SK-N-SH (cell line): ENCODE measurements around the gene MPP7. TPM values are rescaled to one million over a fixed set of nuclear protein-coding genes. Genes with fewer than 3 reads are reported as not detected.

Experiments used
- CTCF ChIA-PET: fragments of 300-600, 350-600 bp; formaldehyde crosslinking; extraction: SDS; loops from one replicate; lab custom pipeline; 2021; lab: Yijun Ruan, JAX
- POLR2A ChIA-PET: fragments of 350-600 bp; sonication (Branson Sonifier 250); formaldehyde crosslinking; extraction: SDS; loops from one replicate; lab custom pipeline; 2020; ENCODE audit warnings: antibody characterized with exemption, inconsistent platforms; lab: Yijun Ruan, JAX
- DNase-seq: peaks from one replicate; pipeline ENCODE4 v3.0.0; 2012
- H2AFZ ChIP-seq: fragments of 200-600 bp; sonication (generic); 2 replicates; pipeline ENCODE4 v1.8.1; 2016; ENCODE audit warnings: antibody characterized with exemption, mild to moderate bottlenecking, low read depth
- H3F3A ChIP-seq: fragments of 200-600 bp; sonication (generic); replicated peaks from 2 replicates; pipeline ENCODE3; 2016; ENCODE audit warnings: antibody characterized with exemption, mild to moderate bottlenecking; ENCODE audit not compliant: insufficient read depth
- H3K27ac ChIP-seq, 2 experiments: fragments of 200-500 bp in 1 of 2; fragments of 200-600 bp in 1 of 2; sonication (Bioruptor generic) in 1 of 2; sonication (generic), shearing (Covaris generic) in 1 of 2; 2 replicates each; pipeline versions ENCODE4 v1.5.1 to v1.6.1; 2014 to 2016; ENCODE audit warnings: low read depth in 2 of 2, inconsistent platforms in 1 of 2, low read length in 1 of 2, mild to moderate bottlenecking in 1 of 2, mixed read lengths in 1 of 2
- H3K27me3 ChIP-seq: fragments of 200-600 bp; sonication (generic), shearing (Covaris generic); 2 replicates; pipeline ENCODE4 v1.6.1; 2016; ENCODE audit warnings: mixed run types; ENCODE audit not compliant: insufficient read depth
- H3K36me3 ChIP-seq, 2 experiments: fragments of 200-500 bp in 1 of 2; fragments of 200-600 bp in 1 of 2; sonication (Bioruptor generic) in 1 of 2; sonication (generic) in 1 of 2; replicated peaks in 1 of 2; 2 replicates each; pipeline versions ENCODE3 to v1.5.1; 2014 to 2016; ENCODE audit warnings: low read length in 1 of 2, mild to moderate bottlenecking in 1 of 2; ENCODE audit not compliant: insufficient read depth in 2 of 2, control insufficient read depth in 1 of 2
- H3K4me1 ChIP-seq, 2 experiments: fragments of 200-500 bp in 1 of 2; fragments of 200-600 bp in 1 of 2; sonication (Bioruptor generic) in 1 of 2; sonication (generic), shearing (Covaris generic) in 1 of 2; 2 replicates each; pipeline versions ENCODE4 v1.5.1 to v1.6.1; 2014 to 2016; ENCODE audit warnings: low read depth in 1 of 2, low read length in 1 of 2, mixed run types in 1 of 2; ENCODE audit not compliant: insufficient read depth in 2 of 2, control insufficient read depth in 1 of 2
- H3K4me2 ChIP-seq: fragments of 200-600 bp; sonication (generic), shearing (Covaris generic); 2 replicates; pipeline ENCODE4 v1.6.1; 2017; ENCODE audit warnings: mixed run types
- H3K4me3 ChIP-seq, 2 experiments: fragments of 200-500 bp in 1 of 2; fragments of 200-600 bp in 1 of 2; sonication (Bioruptor generic) in 1 of 2; sonication (generic), shearing (Covaris generic) in 1 of 2; 2 replicates each; pipeline versions ENCODE4 v1.5.1 to v1.8.1; 2014 to 2016; ENCODE audit warnings: low read depth in 2 of 2, inconsistent platforms in 1 of 2, low read length in 1 of 2, mild to moderate bottlenecking in 1 of 2, mixed read lengths in 1 of 2, moderate library complexity in 1 of 2
- H3K79me2 ChIP-seq: fragments of 200-600 bp; sonication (generic); 2 replicates; pipeline ENCODE4 v1.8.1; 2017; ENCODE audit warnings: mild to moderate bottlenecking; ENCODE audit not compliant: insufficient read depth
- H3K9ac ChIP-seq: fragments of 200-600 bp; sonication (generic); 2 replicates; pipeline ENCODE4 v1.6.1; 2017; ENCODE audit warnings: mixed run types
- H3K9me2 ChIP-seq: fragments of 200-600 bp; sonication (generic); 2 replicates; pipeline ENCODE4 v1.6.1; 2017; ENCODE audit warnings: mixed run types
- H3K9me3 ChIP-seq: fragments of 200-600 bp; sonication (generic); 2 replicates; pipeline ENCODE4 v1.6.1; 2017; ENCODE audit warnings: mixed run types, mild to moderate bottlenecking, moderate library complexity
- H4K20me1 ChIP-seq: fragments of 200-600 bp; sonication (generic); 2 replicates; pipeline ENCODE4 v1.6.1; 2017; ENCODE audit warnings: mild to moderate bottlenecking, mixed run types; ENCODE audit not compliant: insufficient read depth
- CTCF ChIP-seq: fragments of 200-600 bp; sonication (generic); IDR thresholded peaks from 2 replicates; pipeline ENCODE4 v1.6.1; 2017; ENCODE audit warnings: antibody characterized with exemption, mild to moderate bottlenecking, moderate library complexity
- EZH2phosphoT487 ChIP-seq: fragments of 200-600 bp; sonication (generic); IDR thresholded peaks from 2 replicates; pipeline ENCODE4 v1.6.1; 2017; ENCODE audit warnings: low read depth, mixed run types, mild to moderate bottlenecking, antibody characterized with exemption, moderate library complexity, borderline replicate concordance
- GABPA ChIP-seq: IDR thresholded peaks from 2 replicates; pipeline ENCODE4 v1.4.0; 2012; ENCODE audit warnings: low read depth, mild to moderate bottlenecking
- GATA2 ChIP-seq: sonication (generic); formaldehyde crosslinking; IDR thresholded peaks from 2 replicates; pipeline ENCODE4 v1.5.0; 2020; ENCODE audit warnings: mild to moderate bottlenecking, missing genetic modification reagents
- MEF2A ChIP-seq: IDR thresholded peaks from 2 replicates; pipeline ENCODE4 v1.4.0; 2012; ENCODE audit warnings: low read depth, borderline replicate concordance
- MXI1 ChIP-seq: IDR thresholded peaks from 2 replicates; pipeline ENCODE4 v1.6.1; 2012; ENCODE audit warnings: mild to moderate bottlenecking, low read depth, low read length, improper control_type of control experiment
- RAD21 ChIP-seq: IDR thresholded peaks from 2 replicates; pipeline ENCODE4 v1.6.1; 2012; ENCODE audit warnings: mild to moderate bottlenecking, low read length
- RCOR1 ChIP-seq: fragments of 150-350 bp; IDR thresholded peaks from 2 replicates; pipeline ENCODE4 v1.6.1; 2017; ENCODE audit warnings: antibody characterized with exemption, low read length
- REST ChIP-seq: IDR thresholded peaks from 2 replicates; pipeline ENCODE4 v1.6.1; 2012; ENCODE audit warnings: mild to moderate bottlenecking, low read depth, low read length, moderate library complexity
- SMC3 ChIP-seq: IDR thresholded peaks from 2 replicates; pipeline ENCODE4 v1.6.1; 2012; ENCODE audit warnings: low read depth, low read length, improper control_type of control experiment
- TAF1 ChIP-seq: IDR thresholded peaks from 2 replicates; pipeline ENCODE4 v1.6.1; 2012; ENCODE audit warnings: low read depth, mild to moderate bottlenecking, low read length, moderate library complexity, borderline replicate concordance
- TCF12 ChIP-seq: IDR thresholded peaks from 2 replicates; pipeline ENCODE4 v1.4.0; 2012
- WGBS: methylation state at CpG from one replicate; pipeline ENCODE4 v1.1.6; 2017; ENCODE audit warnings: low lambda C conversion rate; 5-methylcytosine and 5-hydroxymethylcytosine counted together
- polyA plus RNA-seq, 3 experiments: library from polyadenylated mRNA; depleted of rRNA; stranded (reverse); fragments of >200 nt; gene quantifications; 2 replicates each; pipeline ENCODE4 v1.2.3, GENCODE V29; 2012
- TF ChIP-seq, protein P1 (sequence below): fragments of 150-350 bp; IDR thresholded peaks from 2 replicates; pipeline ENCODE4 v1.6.1; 2016; ENCODE audit warnings: mild to moderate bottlenecking, low read depth, low read length
- TF ChIP-seq, protein P2 (sequence below): IDR thresholded peaks from 2 replicates; pipeline ENCODE4 v1.4.0; 2012; ENCODE audit warnings: low read depth, borderline replicate concordance

MPP7 gene
- polyA plus RNA-seq, 1 of the 3 experiments (the other 2 are of a cell fraction), result not detected

GRCh38 chr10:28269842-28270456, 32.9 kb downstream of the MPP7 start:
- Histone ChIP-seq H4K20me1 (no peaks in the 10 kb centered on the region), H3K4me2 (no peak overlapping the region), H3K4me1 (no peaks in the 10 kb centered on the region), H3K9ac (no peak overlapping the region), H3K9me2 (no peaks in the 10 kb centered on the region), H3K9me3 (no peaks in the 10 kb centered on the region), H3F3A (no peaks in the 10 kb centered on the region), H3K79me2 (no peaks in the 10 kb centered on the region), H3K4me3 (no peak overlapping the region), H3K27me3 (peaks cover 11% of the 10 kb centered on the region; the same call in 1 of the 2 replicates), H3K36me3 (no peaks in the 10 kb centered on the region), H3K27ac (no peak overlapping the region), H2AFZ (no peak overlapping the region)
- WGBS, result 43% methylated on average over 9 of the region's 9 CpGs
- ChIA-PET CTCF (interaction anchor here (1.4 to 1.6 kb wide), 2 partner anchors 19 to 29 kb away, joined by 3 read pairs; no protein-coding TSS in a partner anchor), POLR2A (no interaction called here)
- DNase-seq, result no peak
- no peak for TF ChIP-seq MEF2A
- no peak for TF ChIP-seq EZH2phosphoT487
- TF ChIP-seq RCOR1, result no peak

- H3K9me3 ChIP-seq, result no peaks in the 10 kb centered on the region
- H3K4me1 ChIP-seq, result no peaks in the 10 kb centered on the region
- TF ChIP-seq, protein P1, sequence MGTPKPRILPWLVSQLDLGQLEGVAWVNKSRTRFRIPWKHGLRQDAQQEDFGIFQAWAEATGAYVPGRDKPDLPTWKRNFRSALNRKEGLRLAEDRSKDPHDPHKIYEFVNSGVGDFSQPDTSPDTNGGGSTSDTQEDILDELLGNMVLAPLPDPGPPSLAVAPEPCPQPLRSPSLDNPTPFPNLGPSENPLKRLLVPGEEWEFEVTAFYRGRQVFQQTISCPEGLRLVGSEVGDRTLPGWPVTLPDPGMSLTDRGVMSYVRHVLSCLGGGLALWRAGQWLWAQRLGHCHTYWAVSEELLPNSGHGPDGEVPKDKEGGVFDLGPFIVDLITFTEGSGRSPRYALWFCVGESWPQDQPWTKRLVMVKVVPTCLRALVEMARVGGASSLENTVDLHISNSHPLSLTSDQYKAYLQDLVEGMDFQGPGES, result no peak
- TF ChIP-seq GABPA (no peak), RAD21 (no peak), TCF12 (no peak), CTCF (no peak), SMC3 (no peak), GATA2 (no peak), REST (no peak), TAF1 (no peak), MXI1 (no peak)
- TF ChIP-seq, protein P2, sequence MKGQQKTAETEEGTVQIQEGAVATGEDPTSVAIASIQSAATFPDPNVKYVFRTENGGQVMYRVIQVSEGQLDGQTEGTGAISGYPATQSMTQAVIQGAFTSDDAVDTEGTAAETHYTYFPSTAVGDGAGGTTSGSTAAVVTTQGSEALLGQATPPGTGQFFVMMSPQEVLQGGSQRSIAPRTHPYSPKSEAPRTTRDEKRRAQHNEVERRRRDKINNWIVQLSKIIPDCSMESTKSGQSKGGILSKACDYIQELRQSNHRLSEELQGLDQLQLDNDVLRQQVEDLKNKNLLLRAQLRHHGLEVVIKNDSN, result no peak
- no peak overlapping the region for H2AFZ ChIP-seq
- no peaks in the 10 kb centered on the region for H3F3A ChIP-seq
- no peak overlapping the region for H3K9ac ChIP-seq
- H3K27me3 ChIP-seq, result peaks cover 16% of the 10 kb centered on the region; the same call in 1 of the 2 replicates
- H3K79me2 ChIP-seq, result no peaks in the 10 kb centered on the region
- WGBS, result 32% methylated on average over 3 of the region's 3 CpGs
- no peak for DNase-seq
- H3K36me3 ChIP-seq, result no peaks in the 10 kb centered on the region
- H3K9me2 ChIP-seq, result no peaks in the 10 kb centered on the region
- no peak overlapping the region for H3K27ac ChIP-seq
- ChIA-PET POLR2A (no interaction called here), CTCF (interaction anchor here (1.1 to 1.6 kb wide), 4 partner anchors 16 to 127 kb away, joined by 4 to 5 read pairs (median 4); no protein-coding TSS in a partner anchor)
- H3K4me2 ChIP-seq, result no peak overlapping the region
- no peak overlapping the region for H3K4me3 ChIP-seq
- no peaks in the 10 kb centered on the region for H4K20me1 ChIP-seq
Measured at GRCh38 chr10:28266449-28267224, 36.2 kb downstream of the MPP7 start.
